Keratinocyte (primary cell): Measurements from ENCODE around the gene RPL14.

Source experiments
- EZH2 ChIP-seq: IDR thresholded peaks from one replicate; pipeline ENCODE4 v1.6.1; 2012; ENCODE audit warnings: inconsistent platforms, mild to moderate bottlenecking, low read length, moderate library complexity
- TF ChIP-seq, protein P1 (sequence below), 3 experiments: IDR thresholded peaks in 1 of 3; conservative IDR thresholded peaks in 1 of 3; optimal IDR thresholded peaks in 1 of 3; 2 replicates in 2 of 3; 3 replicates in 1 of 3; pipeline versions ENCODE3 to v1.5.1; 2011; ENCODE audit warnings: low read length in 3 of 3, mild to moderate bottlenecking in 3 of 3, moderate library complexity in 2 of 3, control low read depth in 1 of 3, inconsistent platforms in 1 of 3; ENCODE audit not compliant: insufficient read depth in 2 of 3; ENCODE audit errors: extremely low read depth in 1 of 3

DNA sequence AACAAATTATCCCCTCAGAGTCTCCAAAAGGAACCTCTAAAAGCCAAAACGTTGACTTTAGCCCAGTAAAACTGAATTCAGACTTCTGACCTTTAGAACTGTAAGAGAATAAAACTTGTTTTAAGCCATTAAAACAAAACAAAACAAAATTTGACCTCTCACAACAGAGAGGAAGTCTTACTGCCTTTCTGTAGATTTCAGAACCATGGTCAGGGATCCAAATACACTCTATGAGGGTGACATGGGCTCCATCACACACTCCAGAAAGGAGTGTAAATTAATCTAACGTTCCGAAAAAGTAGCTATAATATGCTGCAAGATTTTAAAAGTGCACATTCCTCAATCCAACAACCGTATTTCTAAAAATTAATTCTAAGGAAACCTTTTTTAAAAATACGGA is 19.2 kb upstream of the RPL14 start:
- TF ChIP-seq, protein P1, sequence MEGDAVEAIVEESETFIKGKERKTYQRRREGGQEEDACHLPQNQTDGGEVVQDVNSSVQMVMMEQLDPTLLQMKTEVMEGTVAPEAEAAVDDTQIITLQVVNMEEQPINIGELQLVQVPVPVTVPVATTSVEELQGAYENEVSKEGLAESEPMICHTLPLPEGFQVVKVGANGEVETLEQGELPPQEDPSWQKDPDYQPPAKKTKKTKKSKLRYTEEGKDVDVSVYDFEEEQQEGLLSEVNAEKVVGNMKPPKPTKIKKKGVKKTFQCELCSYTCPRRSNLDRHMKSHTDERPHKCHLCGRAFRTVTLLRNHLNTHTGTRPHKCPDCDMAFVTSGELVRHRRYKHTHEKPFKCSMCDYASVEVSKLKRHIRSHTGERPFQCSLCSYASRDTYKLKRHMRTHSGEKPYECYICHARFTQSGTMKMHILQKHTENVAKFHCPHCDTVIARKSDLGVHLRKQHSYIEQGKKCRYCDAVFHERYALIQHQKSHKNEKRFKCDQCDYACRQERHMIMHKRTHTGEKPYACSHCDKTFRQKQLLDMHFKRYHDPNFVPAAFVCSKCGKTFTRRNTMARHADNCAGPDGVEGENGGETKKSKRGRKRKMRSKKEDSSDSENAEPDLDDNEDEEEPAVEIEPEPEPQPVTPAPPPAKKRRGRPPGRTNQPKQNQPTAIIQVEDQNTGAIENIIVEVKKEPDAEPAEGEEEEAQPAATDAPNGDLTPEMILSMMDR (optimal IDR thresholded peaks at IDR 0.05 in 1 of 3, IDR thresholded peaks at IDR 0.05 in 1 of 3, conservative IDR thresholded peaks at IDR 0.05 in 1 of 3; ENCODE audit: extremely low read depth in 1 of 3, insufficient read depth in 2 of 3, low read length in 3 of 3): no peak
- no peak for TF ChIP-seq EZH2
